NCI-H2107 (cell line): Measurements from ENCODE around the gene URI1.
"Not testable (repeated sequence)": the region's sequence is repeated elsewhere in the genome, so short reads cannot be mapped to it uniquely, and the experiment has no call there.

Experiments
- DNase-seq: peaks from one replicate; lab custom pipeline; 2025; lab: John Stamatoyannopoulos, UW

URI1 gene

GRCh38 chr19:29941828-29942403, at the start of gene URI1:
URI1 (plus strand) TSS chr19:29942239; CDS start chr19:29942548, 309 bp downstream.
- DNase-seq = peak; percentile 87

GRCh38 chr19:29893606-29894284, 48.3 kb upstream of the URI1 start:
- DNase-seq = no peak

- DNase-seq = no peak
Observed at GRCh38 chr19:29896802-29897201, 45.2 kb upstream of the URI1 start.

GRCh38 chr19:29897466-29897865, 44.6 kb upstream of the URI1 start:
- no peak for DNase-seq

GRCh38 chr19:29904017-29904416, 38.0 kb upstream of the URI1 start:
- no peak for DNase-seq

- no peak for DNase-seq
Observed at GRCh38 chr19:29908963-29909944, 32.8 kb upstream of the URI1 start.

GRCh38 chr19:29914933-29915332, 27.1 kb upstream of the URI1 start:
- DNase-seq = no peak

GRCh38 chr19:29915832-29916231, 26.2 kb upstream of the URI1 start:
- DNase-seq = not testable (repeated sequence)

- DNase-seq = no peak
Observed at GRCh38 chr19:29917911-29918310, 24.1 kb upstream of the URI1 start.

- no peak for DNase-seq
Observed at GRCh38 chr19:29918891-29919290, 23.1 kb upstream of the URI1 start.

- no peak for DNase-seq
Observed at GRCh38 chr19:29922972-29923371, 19.1 kb upstream of the URI1 start.

GRCh38 chr19:29923653-29924052, 18.4 kb upstream of the URI1 start:
- DNase-seq = no peak

- no peak for DNase-seq
Observed at GRCh38 chr19:29926031-29926430, 16.0 kb upstream of the URI1 start.

- no peak for DNase-seq
Observed at GRCh38 chr19:29926801-29927200, 15.2 kb upstream of the URI1 start.

- DNase-seq = no peak
Observed at GRCh38 chr19:29927944-29928625, 14.0 kb upstream of the URI1 start.

GRCh38 chr19:29928831-29929230, 13.2 kb upstream of the URI1 start:
- DNase-seq = no peak

- DNase-seq = no peak
Observed at GRCh38 chr19:29934257-29934656, 7.8 kb upstream of the URI1 start.

GRCh38 chr19:29934781-29935180, 7.3 kb upstream of the URI1 start:
- DNase-seq = no peak

GRCh38 chr19:29936409-29936808, 5.6 kb upstream of the URI1 start:
- DNase-seq = no peak

- no peak for DNase-seq
Observed at GRCh38 chr19:29939628-29940027, 2.4 kb upstream of the URI1 start.

- no peak for DNase-seq
Observed at GRCh38 chr19:29940971-29941585, 961 bp upstream of the URI1 start.
